Left ventricle myocardium inferior (tissue), 1 donor: Measurements from ENCODE around the gene IGSF23. TPM values are rescaled to one million over a fixed set of nuclear protein-coding genes. Genes with fewer than 3 reads are reported as not detected.
"Not testable (repeated sequence)": the region's sequence is repeated elsewhere in the genome, so short reads cannot be mapped to it uniquely, and the experiment has no call there.

Source experiments
- DNase-seq: peaks from one replicate; pipeline ENCODE4 v3.0.0-alpha.2; 2020
- H3K27ac ChIP-seq: fragments of 200-600 bp; replicated peaks from 2 replicates; pipeline ENCODE4 v1.8.0; 2021
- H3K27me3 ChIP-seq: fragments of 200-600 bp; 2 replicates; pipeline ENCODE4 v1.8.0; 2021; ENCODE audit warnings: low read depth
- H3K36me3 ChIP-seq: fragments of 200-600 bp; 2 replicates; pipeline ENCODE4 v1.8.0; 2021
- H3K4me1 ChIP-seq: fragments of 200-600 bp; 2 replicates; pipeline ENCODE4 v1.8.0; 2021
- H3K4me3 ChIP-seq: fragments of 200-600 bp; 2 replicates; pipeline ENCODE4 v1.8.0; 2021; ENCODE audit warnings: mild to moderate bottlenecking, moderate library complexity
- H3K9me3 ChIP-seq: fragments of 200-600 bp; replicated peaks from 2 replicates; pipeline ENCODE4 v1.8.0; 2021
- CTCF ChIP-seq: fragments of 200-600 bp; IDR thresholded peaks from 2 replicates; pipeline ENCODE4 v1.8.0; 2021; ENCODE audit warnings: antibody characterized with exemption, mild to moderate bottlenecking, borderline replicate concordance
- intact Hi-C: fragments of 100-400 bp; cut with micrococcal nuclease; formaldehyde crosslinking; loops from one replicate; pipeline ENCODE4 v1.11.0; 2022
- total RNA-seq: library from RNA; stranded (reverse); fragmentation: NEBNext Ultra II Directional; extraction: Animal tissue kit (Norgen Biotek cat#: 25700); gene quantifications from one replicate; pipeline ENCODE4 v1.2.1, GENCODE V29; 2021
- donor health status: DM: no; HTN: yes; CAD: no; lungs with severe emphysema.

Gene IGSF23
- total RNA-seq, 1 donor from 2014 or later, result not detected

- no peaks in the 10 kb centered on the region for H3K9me3 ChIP-seq
- peak overlapping the region; percentile 78 for H3K27ac ChIP-seq
- peaks cover 31% of the 10 kb centered on the region for H3K4me1 ChIP-seq
- TF ChIP-seq CTCF, result no peak
- DNase-seq, result no peak
- no peaks in the 10 kb centered on the region for H3K36me3 ChIP-seq
- H3K27me3 ChIP-seq, result no peaks in the 10 kb centered on the region
- no peak overlapping the region for H3K4me3 ChIP-seq
- intact Hi-C loops, result no loop called here
These were observed 5.0 kb upstream of the IGSF23 start for GRCh38 chr19:44608391-44608821.

GRCh38 chr19:44609219-44609618 is 4.1 kb upstream of the IGSF23 start:
- intact Hi-C loops, result no loop called here
- Histone ChIP-seq H3K4me1 (peaks cover 23% of the 10 kb centered on the region), H3K36me3 (no peaks in the 10 kb centered on the region), H3K4me3 (no peak overlapping the region), H3K27me3 (no peaks in the 10 kb centered on the region), H3K27ac (no peak overlapping the region), H3K9me3 (no peaks in the 10 kb centered on the region)
- TF ChIP-seq CTCF, result no peak
- no peak for DNase-seq

- H3K27ac ChIP-seq, H3K27me3 ChIP-seq, intact Hi-C loops, H3K4me3 ChIP-seq, H3K9me3 ChIP-seq, H3K36me3 ChIP-seq, DNase-seq: not testable (repeated sequence)
- TF ChIP-seq CTCF, result peak; percentile 48
- peaks cover 21% of the 10 kb centered on the region for H3K4me1 ChIP-seq
These were observed 2.9 kb upstream of the IGSF23 start for GRCh38 chr19:44610497-44610896.

GRCh38 chr19:44611812-44612295 is 1.5 kb upstream of the IGSF23 start:
- H3K9me3 ChIP-seq, result no peaks in the 10 kb centered on the region
- TF ChIP-seq CTCF, result no peak
- no peaks in the 10 kb centered on the region for H3K27me3 ChIP-seq
- H3K36me3 ChIP-seq, result no peaks in the 10 kb centered on the region
- DNase-seq, result no peak
- no peak overlapping the region for H3K4me3 ChIP-seq
- peaks cover 24% of the 10 kb centered on the region for H3K4me1 ChIP-seq
- intact Hi-C loops, result no loop called here
- H3K27ac ChIP-seq, result no peak overlapping the region

- H3K27me3 ChIP-seq, result no peaks in the 10 kb centered on the region
- H3K27ac ChIP-seq, result no peak overlapping the region
- peaks cover 11% of the 10 kb centered on the region for H3K4me1 ChIP-seq
- no peaks in the 10 kb centered on the region for H3K36me3 ChIP-seq
- H3K4me3 ChIP-seq, result no peak overlapping the region
- no peak for TF ChIP-seq CTCF
- intact Hi-C loops, result no loop called here
- H3K9me3 ChIP-seq, result no peaks in the 10 kb centered on the region
- no peak for DNase-seq
These were observed 950 bp downstream of the IGSF23 start for GRCh38 chr19:44614313-44614712.

GRCh38 chr19:44615863-44616247 is 2.5 kb downstream of the IGSF23 start:
- no peaks in the 10 kb centered on the region for H3K36me3 ChIP-seq
- no peak overlapping the region for H3K4me3 ChIP-seq
- DNase-seq, result no peak
- H3K9me3 ChIP-seq, result no peaks in the 10 kb centered on the region
- intact Hi-C loops, result no loop called here
- no peak for TF ChIP-seq CTCF
- peaks cover 11% of the 10 kb centered on the region for H3K4me1 ChIP-seq
- H3K27ac ChIP-seq, result peak overlapping the region; percentile 56
- H3K27me3 ChIP-seq, result no peaks in the 10 kb centered on the region
